SJCRH30 (cell line): Measurements from ENCODE around the gene CLDN5. TPM values are rescaled to one million over a fixed set of nuclear protein-coding genes. Genes with fewer than 3 reads are reported as not detected.

Experiments used
- DNase-seq, 2 experiments: peaks; one replicate each; pipeline ENCODE4 v3.0.0-alpha.2; 2015 to 2020
- H3K27ac ChIP-seq: fragments of 250-450 bp; sonication (Bioruptor Pico); 2 replicates; pipeline ENCODE4 v1.5.1; 2020; ENCODE audit warnings: mild to moderate bottlenecking, moderate library complexity
- H3K27me3 ChIP-seq: fragments of 250-450 bp; sonication (Bioruptor Pico); 2 replicates; pipeline ENCODE4 v1.5.1; 2020; ENCODE audit warnings: mild to moderate bottlenecking, moderate library complexity
- H3K36me3 ChIP-seq: fragments of 250-450 bp; sonication (Bioruptor Pico); 2 replicates; pipeline ENCODE4 v1.5.1; 2020; ENCODE audit warnings: mild to moderate bottlenecking, moderate library complexity
- H3K4me1 ChIP-seq: fragments of 250-450 bp; sonication (Bioruptor Pico); 2 replicates; pipeline ENCODE4 v1.5.1; 2020; ENCODE audit warnings: mild to moderate bottlenecking, moderate library complexity
- H3K4me3 ChIP-seq: fragments of 250-450 bp; sonication (Bioruptor Pico); 2 replicates; pipeline ENCODE4 v1.5.1; 2020; ENCODE audit warnings: mild to moderate bottlenecking, moderate library complexity
- H3K9me3 ChIP-seq: fragments of 250-450 bp; sonication (Bioruptor Pico); replicated peaks from 2 replicates; pipeline ENCODE4 v1.5.1; 2020; ENCODE audit warnings: mild to moderate bottlenecking, moderate library complexity
- total RNA-seq: library from RNA; depleted of rRNA; stranded (reverse); fragments of >200 nt; shearing (Covaris generic); gene quantifications from 2 replicates; pipeline ENCODE4 v1.2.3, GENCODE V29; 2014; rRNA removed

CLDN5 gene, protein sequence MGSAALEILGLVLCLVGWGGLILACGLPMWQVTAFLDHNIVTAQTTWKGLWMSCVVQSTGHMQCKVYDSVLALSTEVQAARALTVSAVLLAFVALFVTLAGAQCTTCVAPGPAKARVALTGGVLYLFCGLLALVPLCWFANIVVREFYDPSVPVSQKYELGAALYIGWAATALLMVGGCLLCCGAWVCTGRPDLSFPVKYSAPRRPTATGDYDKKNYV
- 0.04 and 0.20 TPM in 2 replicates for total RNA-seq

DNA sequence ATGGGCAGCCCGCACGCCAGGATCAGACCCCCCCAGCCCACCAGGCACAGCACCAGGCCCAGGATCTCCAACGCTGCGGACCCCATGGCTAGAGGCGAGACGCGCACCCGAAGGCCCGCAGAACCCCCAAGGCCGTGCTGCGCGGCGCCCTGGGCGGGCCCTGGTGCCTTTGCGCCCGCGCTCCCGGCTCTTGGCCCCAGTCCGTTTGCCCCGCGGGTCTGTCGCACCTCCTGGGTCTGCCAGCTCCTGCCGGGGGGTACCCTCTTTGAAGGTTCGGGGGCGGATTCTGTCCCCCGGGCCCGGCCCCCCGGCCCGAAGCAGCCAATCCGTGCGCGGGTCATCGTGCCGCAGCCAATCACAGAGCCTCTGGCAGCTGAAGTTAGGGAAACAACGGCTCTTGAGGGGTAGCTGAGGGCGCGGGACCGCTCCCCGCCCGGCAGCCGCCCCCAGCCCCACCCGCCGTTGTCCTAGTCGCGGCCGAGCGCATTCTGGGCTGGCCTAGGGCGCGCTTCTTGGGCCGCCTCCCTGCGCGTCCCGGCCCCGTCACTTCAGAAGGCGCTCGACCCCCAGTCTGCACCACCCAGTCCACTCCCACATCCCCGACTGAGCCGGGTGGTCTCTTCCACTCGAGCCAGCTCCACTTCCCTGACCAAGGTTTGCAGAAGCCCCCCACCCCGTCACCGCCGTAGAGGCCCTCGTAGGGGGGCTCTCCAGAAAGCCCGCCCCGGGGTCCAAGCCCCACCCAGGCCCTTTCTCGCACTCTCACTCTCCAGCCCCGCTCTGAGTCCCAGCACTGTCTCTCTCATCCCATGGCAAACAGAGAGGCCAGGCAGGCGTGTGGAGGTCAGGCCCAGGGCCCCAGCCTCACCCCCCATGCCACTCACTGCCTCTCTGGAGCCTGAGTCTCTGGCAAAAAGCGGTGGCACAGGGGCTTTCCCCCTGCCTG, at the start of gene CLDN5:
Gene CLDN5 (minus strand): TSS at position 241 of the 946 bp plus-strand sequence. CDS start 155 bp downstream, at position 86.
- Histone ChIP-seq H3K9me3 (no peaks in the 10 kb centered on the region), H3K4me1 (peaks cover 35% of the 10 kb centered on the region), H3K27me3 (no peaks in the 10 kb centered on the region), H3K36me3 (no peaks in the 10 kb centered on the region), H3K27ac (no peak within 1 kb of the TSS), H3K4me3 (no peak within 1 kb of the TSS)
- DNase-seq, result no peak

DNA sequence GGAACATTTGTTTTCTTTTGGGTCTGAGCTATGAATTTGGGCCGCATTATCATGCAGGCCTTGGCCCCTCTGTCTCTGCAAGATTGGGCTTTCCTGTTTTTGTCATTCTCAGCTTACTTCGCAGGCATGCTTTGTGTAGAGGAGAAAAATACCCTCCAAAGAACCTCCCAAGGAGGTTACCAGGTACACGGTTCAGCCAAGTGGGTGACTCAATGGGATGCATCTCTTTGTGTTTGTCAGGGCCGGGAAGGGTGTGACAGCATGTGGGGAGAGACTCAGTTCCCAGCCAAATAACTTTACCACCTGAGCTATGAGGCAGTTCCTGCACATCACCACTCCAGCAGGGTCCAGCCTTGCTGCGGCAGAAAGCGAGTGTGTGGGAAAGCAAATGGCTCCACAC, 47.8 kb upstream of the CLDN5 start:
- Histone ChIP-seq H3K4me3 (no peak overlapping the region), H3K27me3 (no peaks in the 10 kb centered on the region), H3K9me3 (no peaks in the 10 kb centered on the region), H3K27ac (no peak overlapping the region), H3K4me1 (no peaks in the 10 kb centered on the region), H3K36me3 (no peaks in the 10 kb centered on the region)
- no peak for DNase-seq

DNA sequence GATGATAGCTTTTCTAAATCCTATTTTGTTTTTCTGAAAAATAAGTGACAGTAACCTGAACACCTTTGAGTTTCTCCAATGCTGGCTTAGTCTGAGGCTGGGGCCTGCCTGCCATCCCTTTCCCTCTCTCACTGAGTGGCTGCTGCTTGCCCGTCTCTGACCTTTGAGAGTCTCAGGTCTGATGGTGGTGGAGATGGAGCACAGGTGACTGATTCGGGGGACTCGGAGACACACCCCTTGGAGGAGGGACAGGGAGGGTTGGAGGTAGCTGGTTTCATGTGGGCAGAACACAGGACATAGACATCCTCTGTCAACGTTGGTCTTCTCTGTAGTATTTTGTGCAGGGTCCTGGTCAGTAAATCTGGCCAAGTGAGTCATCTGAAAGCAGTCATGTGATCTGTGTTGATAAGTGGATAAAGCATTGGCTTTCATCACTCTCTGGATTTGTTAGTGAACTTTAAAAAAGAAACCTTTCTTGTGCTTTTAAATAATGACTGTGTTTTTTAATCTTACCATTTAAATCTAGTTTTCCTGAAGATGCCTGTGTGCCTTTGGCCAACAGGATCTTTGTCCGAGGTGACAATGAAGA, 47.1 kb upstream of the CLDN5 start:
- no peaks in the 10 kb centered on the region for H3K9me3 ChIP-seq
- no peak overlapping the region for H3K4me3 ChIP-seq
- no peak overlapping the region for H3K27ac ChIP-seq
- H3K36me3 ChIP-seq, result no peaks in the 10 kb centered on the region
- no peaks in the 10 kb centered on the region for H3K4me1 ChIP-seq
- DNase-seq, result no peak
- no peaks in the 10 kb centered on the region for H3K27me3 ChIP-seq

DNA sequence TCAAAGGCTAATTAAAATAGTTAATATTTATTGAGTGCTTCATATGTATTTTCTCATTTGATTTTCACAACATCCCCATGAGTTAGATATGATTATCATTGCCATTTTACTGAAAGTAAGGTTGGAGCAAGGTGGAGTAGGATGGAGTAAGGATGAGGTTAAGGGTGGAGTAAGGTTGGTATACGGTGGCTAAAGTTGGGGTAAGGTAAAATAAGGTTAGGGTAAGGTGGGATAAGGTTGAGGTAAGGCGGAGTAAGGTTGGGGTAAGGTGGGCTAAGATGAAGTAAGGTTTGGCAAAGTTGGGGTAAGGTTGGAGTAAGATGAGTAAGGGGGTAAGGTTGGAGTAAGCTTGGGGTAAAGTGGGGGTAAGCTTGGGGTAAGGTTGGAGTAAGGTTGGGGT, 45.8 kb upstream of the CLDN5 start:
- Histone ChIP-seq H3K4me3 (no peak overlapping the region), H3K36me3 (no peaks in the 10 kb centered on the region), H3K27ac (no peak overlapping the region), H3K27me3 (no peaks in the 10 kb centered on the region), H3K9me3 (no peaks in the 10 kb centered on the region), H3K4me1 (no peaks in the 10 kb centered on the region)
- DNase-seq, result no peak

DNA sequence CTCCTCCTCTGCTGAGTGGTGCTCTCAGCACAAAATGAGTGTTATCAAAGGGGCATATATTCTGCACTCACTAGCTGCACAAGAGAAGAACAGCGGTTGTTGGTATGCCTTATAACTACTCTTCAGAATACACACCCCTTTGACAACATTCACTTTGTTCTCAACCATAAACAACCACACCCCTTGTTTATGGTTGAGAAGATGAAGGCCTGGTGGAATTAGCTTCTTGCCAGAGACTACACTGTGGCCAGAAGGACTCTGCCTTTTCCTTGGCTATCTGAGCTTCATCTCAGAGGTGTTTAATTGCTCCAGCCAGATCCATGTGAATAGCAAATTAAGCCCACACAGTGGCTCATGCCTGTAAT, 45.0 kb upstream of the CLDN5 start:
- Histone ChIP-seq H3K27me3 (no peaks in the 10 kb centered on the region), H3K4me3 (no peak overlapping the region), H3K27ac (no peak overlapping the region), H3K4me1 (no peaks in the 10 kb centered on the region), H3K9me3 (peaks cover 3% of the 10 kb centered on the region; the same call in 1 of the 2 replicates), H3K36me3 (no peaks in the 10 kb centered on the region)
- no peak for DNase-seq

DNA sequence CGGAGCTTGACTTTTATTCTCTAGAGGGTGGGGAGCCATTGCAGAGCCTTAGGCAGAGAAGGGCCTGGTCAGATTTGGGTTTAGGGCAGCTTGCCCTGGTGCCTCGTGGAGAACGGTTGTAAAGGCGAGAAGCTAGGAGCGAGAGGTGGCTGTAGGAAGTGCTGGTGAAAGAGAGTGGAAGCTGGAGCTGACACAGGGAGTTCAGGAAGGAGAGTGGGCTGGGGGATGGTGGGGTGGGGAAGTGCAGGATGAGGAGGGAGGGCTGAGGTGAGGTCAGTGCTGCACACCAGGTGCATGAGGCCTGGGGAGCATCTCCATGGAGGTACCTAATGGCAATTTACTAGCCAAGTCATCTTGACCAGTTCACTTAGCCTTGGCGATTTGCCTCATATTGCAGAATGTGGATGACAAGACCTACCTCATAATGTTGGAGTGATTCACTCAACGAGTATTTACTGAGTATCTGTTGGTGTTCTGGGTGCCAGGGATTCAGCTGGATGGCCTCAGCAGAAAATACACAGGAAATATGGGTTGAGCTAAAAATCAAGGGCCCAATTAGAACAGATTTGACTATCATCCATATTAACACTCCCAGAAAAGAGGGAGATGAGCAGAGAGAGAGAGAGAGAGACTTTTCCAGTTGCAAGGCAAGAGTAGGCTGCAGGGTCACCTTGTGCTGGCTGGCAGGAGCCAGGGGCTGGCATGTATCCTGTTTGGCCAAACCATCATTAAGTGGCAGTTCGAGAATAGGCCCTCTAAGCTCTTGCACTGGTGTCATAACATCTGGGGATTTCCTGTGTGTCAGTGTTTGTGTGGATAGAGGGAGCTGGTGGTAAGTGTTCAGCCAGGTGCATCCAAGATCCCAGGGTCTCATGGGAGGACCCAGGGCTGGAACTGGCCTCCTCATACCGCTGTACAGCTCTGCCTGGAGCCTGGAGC, 44.4 kb upstream of the CLDN5 start:
- H3K27ac ChIP-seq, result no peak overlapping the region

DNA sequence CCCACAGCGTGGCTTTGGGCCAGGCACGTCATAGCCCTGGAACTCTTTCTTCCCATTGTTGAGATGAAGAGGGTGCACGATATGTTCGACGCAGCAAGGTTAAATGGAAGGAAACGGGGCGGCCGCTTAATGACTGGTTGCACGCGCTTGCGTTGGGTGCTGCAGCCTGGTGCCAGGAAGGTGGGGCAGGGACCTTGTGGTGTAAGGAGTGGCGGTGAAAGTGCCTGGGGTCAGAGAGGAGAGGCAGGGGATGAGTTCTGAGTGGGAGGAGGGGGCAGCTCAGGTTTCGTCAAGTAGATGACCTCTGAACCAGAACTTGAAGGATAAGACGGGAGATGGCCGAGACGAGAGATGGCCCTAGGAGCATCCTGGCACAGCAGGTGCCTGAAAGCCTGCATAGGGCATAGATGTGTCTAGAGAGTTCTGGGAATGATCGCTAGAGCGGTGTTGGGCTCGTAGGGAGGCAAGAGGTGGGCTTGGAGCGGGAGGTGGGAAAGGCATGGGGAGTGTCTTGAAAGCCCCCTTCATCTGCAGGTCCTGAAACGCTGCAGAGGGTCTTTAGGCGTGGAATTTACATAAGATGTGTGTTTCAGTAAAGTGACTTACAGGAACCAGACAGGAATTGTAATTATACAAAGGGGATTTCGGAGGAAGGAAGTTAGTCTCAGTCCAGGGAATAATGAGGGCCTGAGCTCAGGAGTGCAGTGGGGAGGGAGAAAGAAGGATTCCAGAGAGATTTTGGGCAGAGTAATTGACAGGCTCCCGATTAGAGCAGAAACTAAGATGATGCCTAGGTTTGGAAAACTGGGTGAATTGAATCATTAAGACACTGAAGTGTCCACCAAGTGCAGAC, 43.2 kb upstream of the CLDN5 start:
- Histone ChIP-seq H3K27me3 (no peaks in the 10 kb centered on the region), H3K36me3 (no peaks in the 10 kb centered on the region), H3K9me3 (peaks cover 6% of the 10 kb centered on the region; the same call in 1 of the 2 replicates), H3K27ac (no peak overlapping the region), H3K4me1 (no peaks in the 10 kb centered on the region), H3K4me3 (no peak overlapping the region)
- no peak for DNase-seq

More for the DNA sequence above, 44.4 kb upstream of the CLDN5 start:
- H3K9me3 ChIP-seq, result peaks cover 6% of the 10 kb centered on the region; the same call in 1 of the 2 replicates
- no peaks in the 10 kb centered on the region for H3K27me3 ChIP-seq
- no peaks in the 10 kb centered on the region for H3K36me3 ChIP-seq
- no peak for DNase-seq
- H3K4me3 ChIP-seq, result no peak overlapping the region
- H3K4me1 ChIP-seq, result no peaks in the 10 kb centered on the region

DNA sequence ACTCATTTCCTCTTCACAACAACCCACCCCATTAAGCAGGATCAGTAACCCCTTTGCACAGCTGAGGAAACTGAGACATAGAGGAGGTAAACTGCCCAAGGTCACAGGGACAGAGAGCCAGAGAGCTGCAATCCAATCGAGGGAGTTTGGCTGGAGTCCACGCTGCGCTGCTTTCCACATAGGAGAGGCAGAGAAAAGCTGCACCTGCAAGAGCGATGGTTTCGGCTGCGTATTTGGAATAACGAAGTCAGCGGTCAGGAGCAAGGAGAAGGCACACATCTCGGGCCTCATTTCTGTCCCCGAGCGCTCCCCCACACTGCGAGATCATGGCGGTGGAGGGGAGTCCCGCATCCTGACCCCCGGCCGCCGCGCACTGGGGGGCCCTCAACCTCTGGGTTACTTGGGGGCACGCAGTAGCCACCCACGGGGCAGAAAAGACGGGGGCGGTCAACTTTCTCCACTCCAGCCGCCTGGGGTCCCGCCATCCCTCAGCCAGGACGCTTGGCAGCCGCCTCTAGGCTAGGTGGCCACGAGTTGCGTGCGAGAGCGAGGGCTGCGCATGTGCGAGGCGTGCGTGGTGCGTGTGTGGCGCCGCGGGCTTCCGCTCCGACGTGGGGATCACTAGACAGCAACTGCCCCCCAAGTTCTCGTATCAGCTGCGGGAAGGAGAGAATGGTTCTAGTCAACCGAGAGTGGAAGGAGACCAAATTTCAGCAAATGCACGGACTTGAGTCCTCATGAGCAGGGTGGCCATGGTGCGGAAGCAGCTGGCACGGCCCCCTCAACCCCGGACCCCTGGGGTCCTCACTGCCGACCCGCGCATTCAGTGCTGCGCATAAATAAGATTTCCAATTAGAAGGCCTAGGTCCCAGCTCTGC, 42.3 kb upstream of the CLDN5 start:
- Histone ChIP-seq H3K27me3 (no peaks in the 10 kb centered on the region), H3K27ac (no peak overlapping the region), H3K4me3 (no peak overlapping the region), H3K9me3 (peaks cover 6% of the 10 kb centered on the region; the same call in 1 of the 2 replicates), H3K4me1 (no peaks in the 10 kb centered on the region), H3K36me3 (no peaks in the 10 kb centered on the region)
- DNase-seq, result no peak

DNA sequence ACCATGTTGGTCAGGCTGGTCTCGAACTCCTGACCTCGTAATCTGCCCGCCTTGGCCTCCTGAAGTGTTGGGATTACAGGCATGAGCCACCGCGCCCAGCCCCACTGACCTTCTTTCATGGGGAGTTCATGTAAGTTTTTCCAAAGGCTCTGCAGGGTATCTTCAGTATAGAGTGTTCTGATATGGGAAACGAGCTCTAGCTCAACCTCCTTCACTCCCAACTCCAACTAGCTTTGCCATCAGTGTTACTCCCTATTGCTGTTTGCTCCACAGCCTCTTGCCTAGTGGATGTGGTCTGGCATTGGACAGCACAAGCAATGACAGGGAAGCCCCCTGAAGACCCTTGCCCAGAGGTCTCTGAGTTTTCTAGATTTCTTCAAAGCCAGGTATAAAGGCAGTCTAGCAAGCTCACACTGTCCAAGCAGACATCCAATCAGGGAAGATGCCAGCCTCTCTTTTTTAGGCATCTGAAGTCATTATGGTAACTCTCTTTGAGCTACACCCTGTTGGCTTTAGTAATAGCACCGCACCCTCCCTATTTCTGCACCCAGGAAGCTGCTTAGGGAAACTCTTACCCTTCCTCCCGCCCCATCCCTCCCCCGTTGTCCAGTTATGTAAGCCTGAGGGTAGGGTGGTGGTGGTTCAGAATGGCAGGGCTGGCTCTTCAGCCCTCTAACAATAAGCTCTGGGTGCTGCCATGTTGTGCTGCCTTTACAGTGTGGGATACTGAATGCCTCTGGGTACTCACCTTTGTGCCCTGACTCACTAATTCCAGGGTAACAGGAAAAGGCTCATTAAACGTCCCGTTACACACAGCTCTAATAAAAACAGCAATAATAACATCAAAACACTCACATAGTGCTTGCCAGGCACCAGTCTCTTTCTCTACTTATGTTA, 41.4 kb upstream of the CLDN5 start:
- DNase-seq, result no peak
- Histone ChIP-seq H3K4me3 (no peak overlapping the region), H3K4me1 (no peaks in the 10 kb centered on the region), H3K9me3 (peaks cover 6% of the 10 kb centered on the region; the same call in 1 of the 2 replicates), H3K27me3 (no peaks in the 10 kb centered on the region), H3K27ac (no peak overlapping the region), H3K36me3 (no peaks in the 10 kb centered on the region)

DNA sequence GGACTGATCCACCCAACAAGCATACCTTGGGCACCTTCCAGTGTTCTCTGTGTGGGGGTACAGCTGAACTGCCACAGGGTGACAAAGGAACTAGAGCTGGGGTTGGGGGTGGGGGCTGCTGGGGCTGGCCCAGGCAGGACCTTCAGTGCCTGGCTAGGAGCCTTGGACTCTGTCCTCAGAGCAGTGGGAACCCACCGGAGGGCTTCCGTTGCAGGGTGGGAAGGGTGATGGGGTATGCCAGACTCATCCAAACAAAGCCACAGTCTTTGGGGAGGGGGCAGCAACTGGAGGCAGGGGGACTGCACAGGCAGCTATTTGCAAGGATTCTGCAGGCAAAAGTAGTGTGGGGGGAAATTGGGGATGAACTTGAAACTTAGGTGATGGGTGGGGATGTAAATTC, 35.7 kb upstream of the CLDN5 start:
- Histone ChIP-seq H3K27ac (no peak overlapping the region), H3K4me3 (no peak overlapping the region), H3K27me3 (no peaks in the 10 kb centered on the region), H3K4me1 (no peaks in the 10 kb centered on the region), H3K36me3 (no peaks in the 10 kb centered on the region), H3K9me3 (peaks cover 6% of the 10 kb centered on the region; the same call in 1 of the 2 replicates)
- no peak for DNase-seq

DNA sequence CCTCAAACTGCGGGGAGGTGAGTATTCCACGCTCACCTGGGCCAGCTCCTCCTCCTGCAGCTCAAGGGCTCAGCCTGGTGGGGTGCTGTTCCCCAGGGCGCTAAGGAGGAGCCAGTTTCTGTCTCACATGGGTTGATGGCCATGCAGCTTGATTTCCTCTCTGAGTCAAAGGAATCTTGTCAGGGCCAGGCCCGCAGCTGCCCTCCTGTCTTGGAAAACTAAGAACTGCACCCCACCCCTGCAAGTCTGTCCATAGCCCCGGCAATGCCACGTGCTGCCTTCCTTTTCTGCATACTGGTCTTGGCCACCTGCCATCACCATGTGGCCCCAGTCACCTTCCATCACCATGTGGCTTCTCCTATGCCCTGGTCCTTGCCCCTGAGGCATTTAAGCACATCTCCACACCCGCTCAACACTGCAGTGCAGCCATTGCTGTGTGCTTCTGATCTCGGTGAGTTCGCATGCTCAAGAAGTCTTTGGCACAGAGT, 35.2 kb upstream of the CLDN5 start:
- no peaks in the 10 kb centered on the region for H3K27me3 ChIP-seq
- no peaks in the 10 kb centered on the region for H3K4me1 ChIP-seq
- no peak for DNase-seq
- H3K9me3 ChIP-seq, result peaks cover 3% of the 10 kb centered on the region; the same call in 1 of the 2 replicates
- H3K27ac ChIP-seq, result no peak overlapping the region
- no peak overlapping the region for H3K4me3 ChIP-seq
- H3K36me3 ChIP-seq, result no peaks in the 10 kb centered on the region
